K562 (cell line): ENCODE data around the gene CHMP5. TPM values are rescaled to one million over a fixed set of nuclear protein-coding genes. Genes with fewer than 3 reads are reported as not detected.

ENCODE experiments used
- ARNT ChIP-seq, 2 experiments: fragments of 450-650 bp; IDR thresholded peaks; 2 replicates each; pipeline ENCODE4 v1.6.1; 2016; ENCODE audit warnings: mild to moderate bottlenecking in 1 of 2
- CBX5 ChIP-seq: IDR thresholded peaks from 2 replicates; pipeline ENCODE4 v1.6.1; 2014; ENCODE audit warnings: low read depth, borderline replicate concordance
- CREM ChIP-seq: IDR thresholded peaks from 2 replicates; pipeline ENCODE4 v1.6.1; 2014; ENCODE audit warnings: antibody characterized with exemption, low read depth
- CSDE1 ChIP-seq, 2 experiments: fragments of 450-650 bp; IDR thresholded peaks; 2 replicates each; pipeline ENCODE4 v1.6.1; 2016; ENCODE audit warnings: mild to moderate bottlenecking in 1 of 2
- EGR1 ChIP-seq: fragments of 450-650 bp; conservative IDR thresholded peaks from 2 replicates; pipeline ENCODE4 v1.6.1; 2017; ENCODE audit warnings: mild to moderate bottlenecking
- ELK3 ChIP-seq: fragments of 450-650 bp; formaldehyde crosslinking; IDR thresholded peaks from 2 replicates; pipeline ENCODE4 v1.4.0; 2020; ENCODE audit warnings: mild to moderate bottlenecking
- ERF ChIP-seq: fragments of 450-650 bp; formaldehyde crosslinking; IDR thresholded peaks from 2 replicates; pipeline ENCODE4 v1.4.0; 2020; ENCODE audit warnings: mild to moderate bottlenecking, mixed read lengths
- GATAD2B ChIP-seq: fragments of 450-650 bp; IDR thresholded peaks from 2 replicates; pipeline ENCODE4 v1.6.1; 2017; ENCODE audit warnings: mild to moderate bottlenecking, borderline replicate concordance
- HDAC3 ChIP-seq: fragments of 450-650 bp; IDR thresholded peaks from 2 replicates; pipeline ENCODE4 v1.6.1; 2018; ENCODE audit warnings: borderline replicate concordance, mild to moderate bottlenecking, moderate library complexity; ENCODE audit not compliant: partially characterized antibody
- HDGF ChIP-seq: fragments of 450-650 bp; IDR thresholded peaks from 2 replicates; pipeline ENCODE4 v1.6.1; 2016
- JUNB ChIP-seq: fragments of 450-650 bp; formaldehyde crosslinking; conservative IDR thresholded peaks from 2 replicates; pipeline ENCODE4 v1.4.0; 2020; ENCODE audit warnings: mild to moderate bottlenecking
- MTA3 ChIP-seq: fragments of 450-650 bp; formaldehyde crosslinking; IDR thresholded peaks from 2 replicates; pipeline ENCODE4 v1.6.1; 2017; ENCODE audit warnings: mild to moderate bottlenecking, borderline replicate concordance
- MYC ChIP-seq, 2 experiments: fragments of 250-450 bp in 1 of 2; sonication (Bioruptor Pico) in 1 of 2; IDR thresholded peaks; 2 replicates each; pipeline versions ENCODE4 v1.5.1 to v1.6.1; 2012 to 2021; ENCODE audit warnings: low read depth in 2 of 2, borderline replicate concordance in 1 of 2, improper control_type of control experiment in 1 of 2, low read length in 1 of 2, mild to moderate bottlenecking in 1 of 2, moderate library complexity in 1 of 2
- NEUROD1 ChIP-seq: fragments of 150-350 bp; IDR thresholded peaks from 2 replicates; pipeline ENCODE4 v1.6.1; 2014; ENCODE audit warnings: borderline replicate concordance, low read length, low read depth; ENCODE audit not compliant: partially characterized antibody
- NR1H2 ChIP-seq: sonication (generic); formaldehyde crosslinking; IDR thresholded peaks from 2 replicates; pipeline ENCODE4 v1.4.0; 2020; ENCODE audit warnings: mild to moderate bottlenecking, missing genetic modification reagents
- NRF1 ChIP-seq, 2 experiments: fragments of 450-650 bp; IDR thresholded peaks in 1 of 2; conservative IDR thresholded peaks in 1 of 2; 2 replicates each; pipeline ENCODE4 v1.6.1; 2014; ENCODE audit warnings: mild to moderate bottlenecking in 2 of 2
- PBX2 ChIP-seq, 2 experiments: IDR thresholded peaks in 1 of 2; conservative IDR thresholded peaks in 1 of 2; 2 replicates each; pipeline ENCODE4 v1.6.1; 2016; ENCODE audit warnings: low read depth in 2 of 2, mild to moderate bottlenecking in 1 of 2, missing compliant biosample characterization in 1 of 2, missing genetic modification characterization in 1 of 2, moderate library complexity in 1 of 2
- POLR2A ChIP-seq: fragments of 450-650 bp; conservative IDR thresholded peaks from 2 replicates; pipeline ENCODE4 v1.6.1; 2016
- RFX1 ChIP-seq: fragments of 450-650 bp; IDR thresholded peaks from 2 replicates; pipeline ENCODE4 v1.6.1; 2016; ENCODE audit warnings: mild to moderate bottlenecking, moderate library complexity
- TAF1 ChIP-seq: IDR thresholded peaks from 2 replicates; pipeline ENCODE4 v1.6.1; 2011; ENCODE audit warnings: mild to moderate bottlenecking, low read length, moderate library complexity; ENCODE audit not compliant: insufficient read depth, control insufficient read depth, severe bottlenecking; ENCODE audit errors: extremely low read depth
- ZBTB34 ChIP-seq: fragments of 250-450 bp; sonication (Bioruptor Pico); IDR thresholded peaks from 2 replicates; pipeline ENCODE4 v1.8.0; 2021; ENCODE audit warnings: mild to moderate bottlenecking, moderate library complexity
- ZBTB8A ChIP-seq: fragments of 450-650 bp; IDR thresholded peaks from 2 replicates; pipeline ENCODE4 v1.6.1; 2018; ENCODE audit warnings: mild to moderate bottlenecking, moderate library complexity; ENCODE audit not compliant: partially characterized antibody
- ZNF140 ChIP-seq: fragments of 250-450 bp; sonication (Bioruptor Pico); IDR thresholded peaks from 2 replicates; pipeline ENCODE4 v1.8.0; 2021; ENCODE audit warnings: moderate library complexity, mild to moderate bottlenecking, inconsistent platforms
- ZNF668 ChIP-seq: fragments of 250-450 bp; sonication (Bioruptor Pico); IDR thresholded peaks from 2 replicates; pipeline ENCODE4 v1.8.0; 2022; ENCODE audit warnings: mild to moderate bottlenecking, inconsistent platforms
- polyA plus RNA-seq, 8 experiments: library from polyadenylated mRNA; depleted of rRNA in 4 of 8; stranded (reverse) in 5 of 8; unstranded in 3 of 8; fragments of >200 nt; fragmentation: Nextera tagmentation in 2 of 8; fragmentation: Illumina TruSeq in 1 of 8; extraction: Ambion mirVana in 2 of 8; extraction: Trizol in 1 of 8; gene quantifications; 2 replicates each; pipeline versions ENCODE4 v1.2.1 to v1.2.3, GENCODE V29; 2011 to 2014; ENCODE audit warnings: inconsistent platforms in 1 of 8, missing spikeins in 1 of 8
- total RNA-seq, 7 experiments: library from RNA; depleted of rRNA in 6 of 7; stranded (reverse); fragments of >200 nt in 6 of 7; fragmentation: Illumina TruSeq in 2 of 7; extraction: Trizol in 2 of 7; gene quantifications; 2 replicates each; pipeline versions ENCODE4 v1.2.1 to v1.2.3, GENCODE V29; 2011 to 2021; ENCODE audit warnings: low replicate concordance in 1 of 7

Gene CHMP5
- total and polyA plus RNA-seq, 9 of the 15 experiments (the other 6 are each of a cell fraction or from before 2014, with no cell fraction given): 36.0 to 105 (median 54.9) TPM

GRCh38 chr9:33264473-33265177 lies at the start of gene CHMP5, which contains the start of gene BAG1 (continued):
- TF ChIP-seq NRF1 (conservative IDR thresholded peaks at IDR 0.05 in 1 of 2, IDR thresholded peaks at IDR 0.05 in 1 of 2) (peak; percentile 94 to 95), JUNB (CRISPR knock-in tag) (no peak), ELK3 (CRISPR knock-in tag) (no peak), MYC (IDR thresholded peaks at IDR 0.05; ENCODE audit: low read depth, low read length) (peak; percentile 61), MYC (CRISPR knock-in tag; IDR thresholded peaks at IDR 0.05; ENCODE audit: borderline replicate concordance, low read depth) (no peak), ZBTB8A (no peak), ARNT (IDR thresholded peaks at IDR 0.05) (0 out of 4 replicates have a peak, but pooled peaks of 1 of the 2 experiments have one; percentile 33), RFX1 (no peak), EGR1 (no peak; the same call in 1 of the 2 replicates), NEUROD1 (peak; percentile 86), ERF (CRISPR knock-in tag) (0 out of 2 replicates have a peak, but pooled peaks have one; percentile 25), MTA3 (no peak), ZBTB34 (CRISPR knock-in tag) (no peak), ZNF668 (CRISPR knock-in tag) (no peak), CREM (peak; percentile 45; the same call in 1 of the 2 replicates), CSDE1 (IDR thresholded peaks at IDR 0.05) (no peak), POLR2A (peak; percentile 67), NR1H2 (no peak), ZNF140 (CRISPR knock-in tag) (no peak), HDAC3 (no peak), HDGF (no peak), CBX5 (no peak), PBX2 (CRISPR knock-in tag; IDR thresholded peaks at IDR 0.05; ENCODE audit: low read depth) (no peak), PBX2 (tag; conservative IDR thresholded peaks at IDR 0.05; ENCODE audit: low read depth) (no peak), GATAD2B (no peak), TAF1 (peak; percentile 51)
